NCI-H2107 treated with DMSO at 0.1 percent for 48 hours (cell line): ENCODE results near the gene LINC00237.
A peak's percentile ranks its signal among the peaks of the same experiment; 100 is the strongest.

ENCODE experiments used
- DNase-seq: peaks from one replicate; lab custom pipeline; 2025; ENCODE audit not compliant: unreplicated experiment; lab: John Stamatoyannopoulos, UW

The LINC00237 gene

GRCh38 chr20:21125849-21126580 lies 19.9 kb upstream of the LINC00237 start, which contains the start of gene KIZ:
Gene KIZ, plus strand, starts transcription at chr20:21126082. Its CDS starts 34 bp downstream, at chr20:21126116.
- peak; percentile 39 for DNase-seq

GRCh38 chr20:21125072-21125848 lies 19.1 kb upstream of the LINC00237 start:
- DNase-seq, result peak; percentile 24

- DNase-seq, result no peak
These were observed 18.0 kb upstream of the LINC00237 start for GRCh38 chr20:21124190-21124589.

DNA sequence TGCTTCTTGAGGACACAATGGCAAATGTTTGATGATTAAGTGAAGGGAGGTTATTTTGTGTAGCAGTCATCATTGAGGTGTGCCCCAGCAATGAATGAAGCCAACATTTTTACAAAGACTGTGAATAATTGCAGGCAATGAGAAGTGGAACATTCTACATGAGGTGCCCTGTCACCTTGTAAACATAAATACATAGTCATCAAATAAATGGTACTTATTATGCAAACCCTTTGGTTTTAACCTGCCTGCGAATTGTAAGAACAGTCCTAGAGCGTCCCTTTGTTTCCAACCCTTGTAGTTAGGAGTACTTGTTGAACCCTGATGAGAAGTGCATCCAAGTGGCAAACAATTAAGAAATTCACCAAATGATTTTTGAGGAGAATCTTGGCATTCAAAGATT lies 12.6 kb upstream of the LINC00237 start:
- no peak for DNase-seq

DNA sequence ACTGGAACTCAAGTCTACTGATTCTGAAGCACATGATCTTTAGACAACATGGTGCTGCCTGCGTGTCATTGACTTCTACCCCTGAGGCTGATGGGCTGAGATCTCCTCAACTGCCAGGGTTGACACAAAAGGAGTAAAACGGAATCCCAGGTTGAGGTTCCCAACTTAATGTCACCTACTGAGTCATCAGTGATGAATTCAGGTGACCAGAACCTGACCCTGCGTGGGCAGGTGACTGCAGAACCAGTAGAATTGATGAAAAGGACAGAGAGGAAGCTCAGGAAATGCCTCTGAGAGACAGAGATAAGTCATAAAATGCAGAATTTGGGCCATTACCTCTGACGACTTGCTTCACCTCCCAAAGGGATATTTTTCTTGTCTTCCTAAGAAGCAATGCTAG lies 12.0 kb upstream of the LINC00237 start:
- DNase-seq, result no peak

DNA sequence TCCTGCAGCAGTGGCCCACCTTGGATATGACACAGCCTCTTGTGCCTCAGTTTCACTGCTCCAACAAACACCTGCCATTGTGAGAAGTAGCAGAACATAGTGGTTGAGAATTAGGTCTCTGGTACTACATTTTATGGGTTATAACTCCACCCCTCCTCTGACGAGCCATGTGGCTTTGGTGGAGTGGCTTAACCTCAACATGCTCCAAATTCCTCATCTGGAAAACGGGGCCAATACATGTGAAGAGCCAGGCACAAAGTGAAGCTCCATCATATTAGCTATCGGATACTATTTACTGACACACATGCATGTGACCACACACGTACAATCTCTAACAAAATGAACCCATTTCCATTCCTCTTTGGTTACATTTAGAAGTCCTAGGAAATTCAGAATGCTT lies 11.4 kb upstream of the LINC00237 start:
- DNase-seq, result no peak

- DNase-seq, result no peak
These were observed 8.4 kb upstream of the LINC00237 start for GRCh38 chr20:21114584-21114983.

GRCh38 chr20:21113697-21114096 lies 7.5 kb upstream of the LINC00237 start:
- no peak for DNase-seq

DNA sequence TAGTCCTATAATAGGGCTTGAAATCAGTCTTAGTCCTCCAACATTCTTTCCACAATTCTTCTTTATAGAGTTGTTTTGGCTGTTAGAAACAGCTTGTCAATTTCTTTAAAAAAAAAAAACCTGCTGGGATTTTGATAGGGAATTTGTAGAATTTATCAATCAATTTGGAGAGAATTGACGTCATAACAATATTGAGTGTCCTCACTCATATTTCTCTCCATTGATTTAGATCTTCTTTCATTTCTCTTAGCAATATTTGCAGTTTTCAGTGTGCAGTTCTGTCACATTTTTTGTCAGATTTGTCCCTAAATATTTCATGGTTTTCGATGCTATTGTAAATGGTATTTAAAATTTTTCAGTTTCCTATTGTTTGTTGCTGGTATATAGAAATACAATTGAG lies 5.3 kb upstream of the LINC00237 start:
- no peak for DNase-seq

DNA sequence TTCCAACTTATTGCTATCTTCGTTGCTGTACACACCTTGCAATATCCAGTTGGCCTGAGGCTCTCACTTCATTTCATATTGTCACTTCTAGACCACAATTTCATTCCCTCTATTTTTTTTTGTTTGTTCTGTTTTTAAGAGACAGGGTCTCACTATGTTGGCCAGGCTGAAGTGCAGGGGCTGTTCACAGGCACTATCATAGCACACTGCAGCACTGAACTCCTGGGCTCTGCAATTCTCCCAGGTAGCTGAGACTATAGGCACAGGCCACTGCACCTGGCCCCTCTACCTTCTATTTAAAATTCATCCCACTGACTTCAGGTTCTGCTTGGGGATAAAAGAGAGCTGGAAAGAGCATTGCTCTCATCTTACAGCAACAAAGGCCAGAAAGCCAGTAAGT lies 4.7 kb upstream of the LINC00237 start:
- no peak for DNase-seq

DNA sequence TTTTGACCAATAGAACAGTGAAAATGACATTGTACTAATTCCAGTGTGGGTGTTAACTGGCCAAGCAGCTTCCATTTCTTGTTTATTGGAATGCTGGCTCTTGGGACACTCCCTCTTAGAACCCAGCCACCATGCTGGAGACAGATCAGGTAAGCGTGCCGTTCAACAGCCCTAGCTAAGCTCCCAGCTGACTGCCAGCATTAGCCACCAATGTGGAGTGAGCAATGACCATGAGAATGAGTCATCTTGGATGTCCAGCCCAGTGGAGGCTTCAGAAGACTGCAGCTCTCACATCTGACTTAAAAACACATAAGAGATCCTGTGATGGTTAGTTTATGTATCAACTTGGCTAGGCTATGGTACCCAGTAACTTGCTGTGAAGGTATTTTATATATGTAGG lies 3.0 kb upstream of the LINC00237 start:
- DNase-seq, result no peak

DNA sequence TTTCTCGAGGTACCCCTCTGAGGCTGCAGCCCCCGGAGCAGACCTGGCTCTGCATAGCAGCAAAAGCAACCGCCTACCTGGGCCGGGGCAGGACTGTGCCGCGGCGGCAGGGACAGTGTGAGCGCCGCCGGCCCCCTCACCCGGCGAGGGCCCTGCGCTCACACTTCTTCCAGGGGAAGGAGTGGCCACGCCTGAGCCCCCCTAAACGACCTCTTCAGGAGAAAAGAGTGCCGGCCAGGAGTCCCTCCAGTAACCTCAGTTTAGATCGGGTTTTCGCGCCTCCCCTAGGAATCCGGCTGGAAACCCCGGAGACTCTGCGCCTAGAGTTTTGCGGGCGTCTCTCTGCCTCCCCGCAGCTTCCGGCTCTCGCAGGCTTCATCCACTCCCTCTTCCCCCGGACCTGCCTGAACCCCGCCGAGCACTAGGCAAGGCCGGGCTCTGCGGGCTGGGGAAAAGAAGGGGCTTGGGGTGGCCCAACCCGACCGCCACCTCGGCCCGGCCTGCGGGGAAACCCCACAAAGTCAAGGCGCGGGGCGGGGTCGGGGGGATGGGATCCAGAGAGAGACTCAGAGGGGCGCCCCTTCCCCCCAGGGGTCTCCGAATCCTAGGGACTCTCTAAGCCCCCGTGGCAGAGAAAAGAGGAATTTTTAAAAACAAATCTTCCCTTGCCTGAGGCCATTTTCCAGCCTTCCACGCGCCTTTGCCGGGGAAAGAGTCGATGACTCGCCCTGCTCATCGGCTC lies 558 bp downstream of the LINC00237 start:
- DNase-seq, result no peak

DNA sequence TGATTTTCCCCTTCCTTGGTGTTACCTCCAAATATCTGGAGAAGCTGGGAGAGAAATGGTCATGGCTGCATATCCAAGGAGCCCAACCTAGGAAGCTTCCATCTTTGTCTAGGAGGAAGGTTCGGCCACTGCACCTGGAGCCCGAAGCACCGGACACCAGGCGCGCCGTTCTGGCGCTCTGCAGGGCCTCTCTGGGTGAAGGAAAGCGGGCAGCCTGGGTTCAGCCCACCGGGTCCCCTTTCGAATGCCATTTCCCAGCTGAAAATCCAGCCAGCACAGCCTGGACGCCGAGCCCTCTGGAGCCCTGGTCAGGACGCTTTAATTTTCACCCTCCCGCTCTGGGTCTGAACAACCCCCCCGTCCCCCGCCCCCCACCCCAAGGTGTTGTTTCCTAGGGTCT lies 1.2 kb downstream of the LINC00237 start:
- no peak for DNase-seq

- no peak for DNase-seq
These were observed 1.7 kb downstream of the LINC00237 start for GRCh38 chr20:21104466-21104761.

DNA sequence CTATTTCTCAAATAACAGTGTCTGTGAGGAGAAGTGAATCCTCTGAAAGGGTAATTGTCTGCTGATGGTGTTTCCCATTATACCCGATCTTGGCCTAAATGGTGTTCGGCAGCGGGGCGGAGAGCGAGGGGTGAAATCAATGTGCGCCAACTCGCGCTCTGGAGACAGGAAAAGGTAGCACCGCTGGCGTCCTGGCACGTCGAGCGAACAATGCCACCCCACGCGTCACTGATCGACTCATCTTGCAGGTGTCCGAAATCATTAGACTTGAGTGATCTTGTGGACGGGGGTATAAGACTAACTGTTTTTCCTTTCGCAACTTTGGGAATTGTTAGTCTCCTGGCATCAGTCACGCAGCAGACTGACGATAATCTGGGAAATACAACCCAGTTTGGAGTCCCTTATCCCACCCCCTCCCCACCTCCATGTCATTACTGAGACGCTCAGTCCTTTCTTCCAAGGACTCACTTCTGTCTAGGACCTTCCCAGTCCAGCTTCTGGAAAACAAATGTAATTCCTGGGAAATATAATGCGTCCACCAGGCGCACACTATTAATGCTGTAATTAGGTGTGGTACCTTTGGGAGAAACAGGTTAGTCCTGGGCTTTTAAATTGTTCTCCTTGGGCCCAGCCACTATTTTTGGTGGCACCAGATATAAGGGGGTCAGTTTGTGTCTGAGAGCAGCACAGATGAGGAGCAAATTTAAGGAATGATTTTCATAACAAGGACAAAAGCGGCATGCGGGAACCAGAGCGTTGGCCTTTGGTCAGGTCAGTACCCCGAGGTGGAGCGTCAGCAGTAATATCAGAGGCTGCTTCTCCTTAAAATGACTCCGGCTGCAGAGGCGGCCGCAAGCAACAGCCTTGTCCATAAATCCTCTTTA lies 2.3 kb downstream of the LINC00237 start:
- DNase-seq, result no peak

GRCh38 chr20:21102603-21103311 lies 3.4 kb downstream of the LINC00237 start:
- DNase-seq, result peak; percentile 4

GRCh38 chr20:21101932-21102575 lies 4.1 kb downstream of the LINC00237 start:
- no peak for DNase-seq

DNA sequence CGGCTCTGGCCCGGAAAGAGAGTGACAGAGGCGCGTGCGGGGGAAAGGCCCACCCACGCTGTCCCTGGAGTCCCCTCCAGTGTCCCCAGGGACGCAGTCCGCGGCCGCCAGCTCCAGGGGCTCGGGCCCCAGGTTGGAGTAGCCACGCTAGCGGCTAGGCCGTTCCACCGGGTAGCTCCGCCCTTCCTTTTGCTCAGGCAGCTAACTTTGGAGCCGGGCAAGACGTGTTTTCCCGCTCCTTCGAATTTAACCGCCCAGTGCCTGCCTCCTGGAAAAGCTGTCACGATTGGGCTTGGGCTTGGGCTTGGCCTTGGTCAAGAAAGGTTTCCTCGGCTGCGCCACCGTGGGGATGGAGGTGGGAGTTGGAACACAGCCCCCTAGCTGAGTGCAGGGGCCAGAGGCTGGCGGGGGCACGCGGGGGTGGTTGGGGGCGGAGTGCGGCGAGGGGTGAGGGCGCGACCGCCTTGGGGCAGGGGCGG lies 4.7 kb downstream of the LINC00237 start:
- DNase-seq, result no peak

DNA sequence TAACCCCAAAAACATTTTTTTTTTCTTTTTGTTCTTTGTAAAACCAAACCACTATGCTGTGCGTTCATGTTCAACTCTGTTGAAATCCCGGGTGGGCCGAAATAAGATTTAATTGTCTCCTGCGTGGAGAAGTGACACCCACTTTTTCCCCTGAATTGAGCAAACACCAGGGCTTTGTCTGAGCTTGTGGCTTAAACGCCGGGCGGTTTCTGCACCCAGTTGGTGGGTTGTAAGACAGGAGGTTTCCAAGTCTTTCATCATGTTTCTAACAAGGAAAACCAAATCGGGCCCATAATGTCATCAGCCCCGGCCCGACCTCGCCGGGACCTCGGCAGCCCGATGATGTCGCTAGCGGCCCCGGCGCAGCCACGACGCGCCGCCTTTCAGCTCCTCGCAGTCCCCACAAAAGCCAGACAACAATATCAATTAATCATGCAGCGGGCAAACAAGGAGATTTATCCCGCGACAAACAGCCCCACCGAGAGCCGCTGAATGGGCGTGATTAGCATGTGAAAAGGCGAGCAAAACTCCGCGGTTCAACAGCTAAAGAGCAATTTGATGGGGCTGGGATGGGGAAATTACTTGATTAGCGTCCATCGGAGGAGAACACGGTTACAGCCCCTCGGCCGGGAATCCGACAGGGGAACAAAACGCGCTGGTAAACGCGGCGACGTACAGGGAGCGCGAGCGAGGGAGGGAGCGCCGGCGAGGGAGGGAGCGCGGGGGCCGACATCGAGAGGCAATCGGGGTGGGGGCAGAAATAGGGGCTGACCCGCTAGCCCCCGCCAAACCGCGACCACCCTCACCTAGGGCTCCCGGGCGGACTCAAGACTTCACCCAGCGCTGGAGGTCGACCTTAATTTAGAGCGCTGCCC lies 5.3 kb downstream of the LINC00237 start:
- DNase-seq, result no peak
